ENCODE data around the gene CABLES2. TPM values are rescaled to one million over a fixed set of nuclear protein-coding genes. Genes with fewer than 3 reads are reported as not detected.

Gene CABLES2
- total RNA-seq, 1 donor from 2014 or later = 9.3 TPM

DNA sequence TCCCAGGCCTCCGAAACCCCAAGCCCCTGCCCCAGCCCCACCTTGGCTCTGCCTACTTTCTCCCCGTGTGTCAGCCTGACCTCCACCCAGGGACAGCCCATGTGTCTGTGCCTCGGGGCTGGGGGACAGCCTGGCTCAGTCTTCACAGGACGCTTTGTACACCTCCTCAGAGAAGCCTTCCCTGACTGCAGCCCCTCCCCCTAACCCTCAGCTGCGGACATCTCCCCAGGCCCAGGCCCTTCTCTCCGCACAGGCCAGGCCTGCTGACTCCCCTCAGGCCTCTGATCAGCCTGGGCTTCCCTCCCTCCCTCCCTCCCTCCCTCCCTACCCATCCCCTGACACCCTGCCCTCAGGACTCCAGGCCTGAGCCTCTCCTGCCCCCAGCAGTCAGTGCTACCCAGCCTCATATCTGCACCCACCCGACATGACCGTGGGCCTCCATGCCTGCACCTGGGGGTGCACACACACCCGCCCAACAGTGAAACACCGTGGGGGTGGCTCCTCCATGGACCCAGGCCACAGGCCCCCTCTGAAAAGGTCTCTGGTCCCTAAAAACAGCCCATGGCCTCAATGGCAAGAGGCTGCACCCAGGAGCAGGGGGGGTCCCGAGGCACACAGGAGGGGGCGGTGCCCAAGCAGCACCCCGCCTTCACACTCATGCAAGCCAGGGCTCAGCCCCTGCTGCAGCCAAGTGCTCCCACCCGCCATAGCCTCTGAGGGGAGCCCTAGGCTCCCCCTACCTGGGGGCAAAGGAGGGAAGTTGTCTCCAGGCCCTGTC, 52.9 kb downstream of the CABLES2 start:
- Mint-ChIP-seq H3K27me3 (ENCODE audit: unreplicated experiment) (peaks cover 4% of the 10 kb centered on the region), H3K9me3 (ENCODE audit: unreplicated experiment) (no peaks in the 10 kb centered on the region), H3K4me1 (ENCODE audit: unreplicated experiment) (no peaks in the 10 kb centered on the region), H3K36me3 (ENCODE audit: low read depth, unreplicated experiment) (peaks cover 2% of the 10 kb centered on the region), H3K4me3 (ENCODE audit: unreplicated experiment) (no peak overlapping the region), H3K27ac (ENCODE audit: unreplicated experiment) (no peak overlapping the region)
- no peak for DNase-seq (ENCODE audit: low spot score)
- TF ChIP-seq, protein P1, sequence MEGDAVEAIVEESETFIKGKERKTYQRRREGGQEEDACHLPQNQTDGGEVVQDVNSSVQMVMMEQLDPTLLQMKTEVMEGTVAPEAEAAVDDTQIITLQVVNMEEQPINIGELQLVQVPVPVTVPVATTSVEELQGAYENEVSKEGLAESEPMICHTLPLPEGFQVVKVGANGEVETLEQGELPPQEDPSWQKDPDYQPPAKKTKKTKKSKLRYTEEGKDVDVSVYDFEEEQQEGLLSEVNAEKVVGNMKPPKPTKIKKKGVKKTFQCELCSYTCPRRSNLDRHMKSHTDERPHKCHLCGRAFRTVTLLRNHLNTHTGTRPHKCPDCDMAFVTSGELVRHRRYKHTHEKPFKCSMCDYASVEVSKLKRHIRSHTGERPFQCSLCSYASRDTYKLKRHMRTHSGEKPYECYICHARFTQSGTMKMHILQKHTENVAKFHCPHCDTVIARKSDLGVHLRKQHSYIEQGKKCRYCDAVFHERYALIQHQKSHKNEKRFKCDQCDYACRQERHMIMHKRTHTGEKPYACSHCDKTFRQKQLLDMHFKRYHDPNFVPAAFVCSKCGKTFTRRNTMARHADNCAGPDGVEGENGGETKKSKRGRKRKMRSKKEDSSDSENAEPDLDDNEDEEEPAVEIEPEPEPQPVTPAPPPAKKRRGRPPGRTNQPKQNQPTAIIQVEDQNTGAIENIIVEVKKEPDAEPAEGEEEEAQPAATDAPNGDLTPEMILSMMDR (IDR thresholded peaks at IDR 0.05; ENCODE audit: unreplicated experiment) = no peak

DNA sequence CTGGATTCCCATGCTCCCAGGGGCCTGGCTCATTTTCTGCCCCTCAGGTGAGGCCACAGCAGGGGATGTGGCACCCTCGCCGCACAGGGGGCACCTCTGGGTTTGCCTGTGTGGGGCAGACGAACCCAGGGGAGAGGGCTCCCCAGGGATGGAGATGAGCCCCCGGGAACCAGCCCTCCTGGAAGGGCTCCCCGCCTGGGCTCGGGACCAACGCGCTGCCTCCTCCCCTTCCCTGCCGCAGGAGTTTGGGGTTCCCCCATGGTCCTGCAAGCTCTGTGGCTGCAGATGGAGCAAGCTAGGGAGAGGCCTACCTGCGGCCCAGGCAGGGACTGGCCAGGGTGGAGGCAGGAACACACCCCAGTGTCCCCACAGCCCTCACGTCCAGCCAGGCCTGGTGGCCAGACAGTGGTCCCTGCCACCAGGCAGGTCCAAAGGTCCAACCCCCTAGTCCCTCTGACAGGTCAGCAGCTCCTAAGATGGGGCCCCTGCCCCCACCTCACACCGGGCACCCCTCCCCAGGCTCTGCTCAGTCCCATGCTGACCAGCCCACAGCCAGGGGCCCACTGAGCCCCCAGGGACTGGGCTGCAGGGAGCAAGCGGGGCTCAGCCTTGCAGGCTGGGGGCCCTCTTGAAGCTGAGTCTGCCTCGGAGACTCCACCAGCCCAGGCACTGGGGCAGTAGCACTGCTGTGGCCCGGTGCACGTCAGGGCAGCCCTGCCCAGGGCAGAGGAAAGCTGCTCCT, 53.6 kb downstream of the CABLES2 start:
- peaks cover 4% of the 10 kb centered on the region for H3K9me3 Mint-ChIP-seq (ENCODE audit: unreplicated experiment)
- DNase-seq (ENCODE audit: low spot score) = no peak
- peaks cover 7% of the 10 kb centered on the region for H3K36me3 Mint-ChIP-seq (ENCODE audit: low read depth, unreplicated experiment)
- H3K4me3 Mint-ChIP-seq (ENCODE audit: unreplicated experiment) = no peak overlapping the region
- TF ChIP-seq, protein P1 (IDR thresholded peaks at IDR 0.05; ENCODE audit: unreplicated experiment) = no peak
- H3K27ac Mint-ChIP-seq (ENCODE audit: unreplicated experiment) = no peak overlapping the region
- H3K27me3 Mint-ChIP-seq (ENCODE audit: unreplicated experiment) = peaks cover 7% of the 10 kb centered on the region
- no peaks in the 10 kb centered on the region for H3K4me1 Mint-ChIP-seq (ENCODE audit: unreplicated experiment)

DNA sequence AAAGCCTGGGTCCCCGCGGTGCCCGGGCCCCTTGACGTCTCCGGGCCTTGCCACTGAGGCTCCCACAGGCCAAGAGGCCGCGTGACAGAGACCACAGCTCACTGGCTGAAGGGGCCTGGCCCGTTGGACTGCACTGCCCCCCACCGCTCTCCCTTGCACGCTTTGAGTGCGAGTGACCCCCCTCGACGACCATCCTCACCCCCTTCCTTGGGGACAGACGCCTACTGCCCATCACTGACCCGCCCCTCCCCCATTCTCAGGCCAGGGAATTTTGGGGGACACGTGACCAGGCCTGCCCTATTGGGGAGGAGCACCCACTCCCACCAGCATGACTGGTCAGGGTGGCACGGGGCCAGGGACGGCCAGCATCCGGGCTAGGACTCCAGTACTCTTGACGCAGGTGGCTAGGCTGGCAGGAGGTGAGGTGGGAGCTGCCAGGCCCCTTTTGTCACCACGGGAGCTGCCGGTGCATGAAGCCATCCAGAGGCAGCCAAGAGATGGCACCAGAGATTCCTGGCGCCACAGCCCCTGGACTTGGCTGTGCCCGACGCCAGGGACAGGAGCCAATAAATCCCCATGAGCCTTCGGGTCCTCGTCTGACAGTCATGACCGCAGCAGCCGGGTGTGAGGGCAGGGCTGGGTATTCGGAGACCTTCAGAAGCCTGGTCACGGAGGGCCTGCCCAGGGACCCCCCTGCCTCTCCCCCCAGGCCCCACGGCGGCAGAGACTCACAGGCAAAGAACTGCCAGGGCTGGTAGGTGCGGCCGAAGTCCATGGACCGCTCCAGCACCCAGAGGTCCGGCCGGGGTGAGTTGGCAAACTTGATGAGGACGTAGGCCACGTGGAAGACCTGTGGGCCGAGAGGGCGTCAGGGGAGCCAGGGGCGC, 54.4 kb downstream of the CABLES2 start:
- H3K4me3 Mint-ChIP-seq (ENCODE audit: unreplicated experiment) = no peak overlapping the region
- peaks cover 7% of the 10 kb centered on the region for H3K27me3 Mint-ChIP-seq (ENCODE audit: unreplicated experiment)
- no peaks in the 10 kb centered on the region for H3K4me1 Mint-ChIP-seq (ENCODE audit: unreplicated experiment)
- TF ChIP-seq, protein P1 (IDR thresholded peaks at IDR 0.05; ENCODE audit: unreplicated experiment) = no peak
- peaks cover 11% of the 10 kb centered on the region for H3K36me3 Mint-ChIP-seq (ENCODE audit: low read depth, unreplicated experiment)
- DNase-seq (ENCODE audit: low spot score) = no peak
- no peak overlapping the region for H3K27ac Mint-ChIP-seq (ENCODE audit: unreplicated experiment)
- peaks cover 7% of the 10 kb centered on the region for H3K9me3 Mint-ChIP-seq (ENCODE audit: unreplicated experiment)

DNA sequence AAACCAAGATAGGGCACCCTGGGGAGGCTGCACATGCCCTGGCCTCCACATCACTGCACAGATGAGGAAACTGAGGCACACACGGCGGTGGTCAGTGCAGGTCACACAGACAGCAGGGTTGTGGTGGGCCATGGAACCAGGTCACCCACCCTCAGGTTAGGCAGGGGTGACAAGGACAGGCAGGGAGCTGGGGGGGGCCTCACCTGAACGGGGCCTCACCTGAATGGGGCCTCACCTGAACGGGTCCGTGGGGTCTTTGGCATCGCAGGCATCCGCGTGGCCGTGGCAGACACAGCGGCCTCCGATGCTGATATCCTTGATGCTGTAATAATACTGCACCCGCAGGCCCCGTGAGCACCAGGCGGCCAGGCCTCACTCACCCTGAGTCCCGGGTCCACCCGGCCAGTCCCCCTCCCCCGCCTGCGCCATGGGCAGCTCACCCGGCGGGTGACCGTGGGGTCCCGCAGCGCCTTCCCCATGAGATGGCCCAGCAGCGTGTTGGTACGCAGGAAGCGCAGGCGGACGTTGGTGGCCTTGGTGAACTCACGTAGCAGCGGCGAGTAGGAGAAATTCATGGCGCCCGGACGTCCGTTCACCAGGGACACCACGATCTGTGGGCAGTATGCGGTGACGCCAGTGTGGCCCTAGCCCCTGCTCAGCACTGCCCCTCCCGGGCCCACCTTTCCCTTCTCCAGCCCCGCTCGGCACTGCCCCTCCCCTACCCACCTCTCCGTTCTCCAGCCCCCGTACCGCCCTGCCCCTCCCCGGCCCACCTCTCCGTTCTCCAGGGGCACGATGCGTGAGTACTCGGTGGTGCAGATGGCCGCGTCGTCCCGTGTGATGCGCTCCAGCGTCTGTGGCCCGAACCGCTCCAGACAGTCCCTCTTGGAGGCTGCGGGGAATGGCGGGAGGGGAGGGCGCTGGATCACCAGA, 55.4 kb downstream of the CABLES2 start:
- no peak overlapping the region for H3K27ac Mint-ChIP-seq (ENCODE audit: unreplicated experiment)
- peaks cover 11% of the 10 kb centered on the region for H3K36me3 Mint-ChIP-seq (ENCODE audit: low read depth, unreplicated experiment)
- H3K4me3 Mint-ChIP-seq (ENCODE audit: unreplicated experiment) = no peak overlapping the region
- TF ChIP-seq, protein P1 (IDR thresholded peaks at IDR 0.05; ENCODE audit: unreplicated experiment) = no peak
- no peak for DNase-seq (ENCODE audit: low spot score)
- H3K9me3 Mint-ChIP-seq (ENCODE audit: unreplicated experiment) = peaks cover 7% of the 10 kb centered on the region
- no peaks in the 10 kb centered on the region for H3K4me1 Mint-ChIP-seq (ENCODE audit: unreplicated experiment)
- peaks cover 7% of the 10 kb centered on the region for H3K27me3 Mint-ChIP-seq (ENCODE audit: unreplicated experiment)
